ENCODE measurements around the gene RHEB. TPM values are rescaled to one million over a fixed set of nuclear protein-coding genes. Genes with fewer than 3 reads are reported as not detected.

The RHEB gene, protein sequence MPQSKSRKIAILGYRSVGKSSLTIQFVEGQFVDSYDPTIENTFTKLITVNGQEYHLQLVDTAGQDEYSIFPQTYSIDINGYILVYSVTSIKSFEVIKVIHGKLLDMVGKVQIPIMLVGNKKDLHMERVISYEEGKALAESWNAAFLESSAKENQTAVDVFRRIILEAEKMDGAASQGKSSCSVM
- total RNA-seq = 10 to 100 TPM; 78.1 to 78.2 TPM

DNA sequence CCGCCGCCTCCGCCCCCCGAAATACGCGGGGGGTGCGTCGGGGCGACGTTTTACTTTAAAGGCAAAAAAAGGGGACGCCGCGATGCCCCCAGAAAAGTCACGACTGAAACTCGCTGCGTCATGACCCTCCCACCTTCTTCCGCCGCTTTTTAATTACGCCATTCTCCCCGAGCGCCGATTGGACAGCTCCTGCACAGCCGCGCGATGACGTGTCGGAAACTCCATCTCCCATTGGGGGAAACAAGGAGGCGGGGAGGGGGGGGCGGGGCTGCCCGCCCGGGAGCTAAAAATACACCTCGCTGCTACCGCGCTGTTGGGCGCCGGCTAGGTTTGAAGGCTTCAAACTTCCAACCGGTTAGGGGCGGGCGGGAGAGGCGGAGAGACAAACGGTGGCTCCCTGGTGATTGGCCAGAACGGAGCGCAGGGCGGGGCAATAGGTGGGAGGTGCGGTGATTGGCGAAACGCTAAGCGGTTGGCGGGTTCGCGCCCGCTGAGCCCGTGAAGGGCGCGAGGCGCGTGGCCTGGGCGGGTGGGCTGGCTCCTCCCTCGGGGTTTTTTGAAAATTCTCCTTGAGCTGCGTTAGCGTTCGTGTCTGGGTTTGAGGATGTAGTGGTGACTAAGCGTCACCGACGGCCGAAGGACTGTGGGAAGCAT, at the start of gene RHEB:
TSS of gene RHEB (minus strand) at position 131 of the 654 bp plus-strand sequence. CDS start 384 bp downstream, outside the sequence.

DNA sequence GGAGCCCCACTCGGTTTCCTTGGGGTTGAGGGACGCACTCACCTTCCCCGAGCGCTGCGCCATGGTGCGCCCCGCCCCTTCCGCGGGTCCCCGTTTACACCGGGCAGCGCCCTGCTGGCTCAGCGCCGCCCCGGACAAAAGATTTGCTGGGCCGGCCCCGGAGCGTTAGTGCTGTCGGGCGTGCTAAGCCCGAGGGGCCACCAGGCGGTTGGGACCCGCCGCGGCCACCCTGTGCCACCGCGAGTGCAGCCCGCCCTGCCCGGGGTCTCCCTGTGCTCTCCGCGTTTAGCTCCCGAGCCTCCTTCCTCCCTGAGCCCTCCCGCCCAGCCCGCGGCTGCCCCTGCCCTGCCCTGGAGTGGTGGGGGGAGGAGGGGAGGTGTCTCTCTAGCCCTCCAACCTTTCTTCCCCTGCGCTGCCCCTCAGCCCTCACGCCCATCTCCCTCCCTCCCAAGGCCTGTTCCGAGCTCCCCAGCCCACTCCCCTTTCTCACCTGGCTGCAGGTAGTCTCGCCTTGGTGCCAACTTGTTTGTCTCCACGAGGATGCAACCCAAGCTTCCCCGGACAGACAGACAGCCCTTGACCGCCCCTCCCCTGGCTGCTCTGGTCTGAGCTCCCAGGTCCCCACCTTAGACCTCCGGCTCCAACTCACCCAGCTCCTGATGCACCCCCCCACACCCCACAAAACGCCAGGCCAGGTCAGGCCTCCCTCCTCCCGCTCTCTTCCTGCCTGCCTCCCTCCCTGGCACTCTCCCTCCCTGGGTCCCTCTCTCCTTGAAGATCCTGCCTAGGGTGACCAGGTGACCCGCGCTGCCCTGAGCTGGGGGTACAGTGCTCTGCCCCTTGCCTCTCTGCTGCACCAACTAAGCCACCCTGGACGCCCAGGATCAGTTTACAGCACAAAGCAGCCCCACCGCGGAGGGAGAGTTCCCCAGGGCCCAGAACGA, 79.6 kb downstream of the RHEB start, which contains the start of gene CRYGN:
TSS of gene CRYGN (minus strand) at position 287 of the 944 bp plus-strand sequence. CDS start at position 63, 224 bp downstream.

Small RNA genes lying within 50 kb of the gene (microRNA-seq; reads per million reads assigned to microRNA genes)
- gene MIR3907 (ENCODE audit: borderline microRNAs expressed, borderline replicate concordance) = not detected

Other genes starting within 250 kb of the RHEB start
- 10 to 100 TPM; 64.7 to 67.5 TPM for gene NUB1, start 178.1 kb downstream of the RHEB start, total RNA-seq
- gene WDR86, start 109.9 kb downstream of the RHEB start, total RNA-seq = under 1 TPM in 1 of 2 experiments, not detected in 1; 0.13 TPM
- under 1 TPM in 1 of 2 experiments, not detected in 1; 0.13 TPM for gene CRYGN, start 79.8 kb downstream of the RHEB start, total RNA-seq